ENCODE results near the gene TTC33. TPM values are rescaled to one million over a fixed set of nuclear protein-coding genes. Genes with fewer than 3 reads are reported as not detected.
"Not testable (repeated sequence)": the region's sequence is repeated elsewhere in the genome, so short reads cannot be mapped to it uniquely, and the experiment has no call there.

The TTC33 gene
- total and polyA plus RNA-seq, 10 donors, result 4.3 to 17.9 (median 13.7) TPM

DNA sequence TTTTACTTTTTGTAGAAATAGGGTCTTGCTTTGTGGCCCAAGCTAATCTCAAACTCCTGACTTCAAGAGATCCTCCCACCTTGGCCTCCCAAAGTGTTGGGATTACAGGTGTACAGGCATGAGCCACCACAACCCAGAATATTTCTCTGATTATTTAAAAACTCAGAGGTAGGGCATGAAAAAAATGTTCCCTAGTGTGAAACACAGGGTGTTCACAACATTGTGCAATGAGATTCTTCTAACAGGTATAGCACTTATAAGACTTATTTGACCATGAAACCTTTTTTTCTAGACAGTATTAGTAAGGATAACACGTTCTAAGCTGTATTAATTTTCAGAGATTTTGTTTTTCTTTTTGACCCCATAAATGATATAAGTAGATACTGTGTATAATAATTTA, 89.1 kb downstream of the TTC33 start:
- H3K4me3 ChIP-seq, result no peak overlapping the region
- TF ChIP-seq, protein P1, sequence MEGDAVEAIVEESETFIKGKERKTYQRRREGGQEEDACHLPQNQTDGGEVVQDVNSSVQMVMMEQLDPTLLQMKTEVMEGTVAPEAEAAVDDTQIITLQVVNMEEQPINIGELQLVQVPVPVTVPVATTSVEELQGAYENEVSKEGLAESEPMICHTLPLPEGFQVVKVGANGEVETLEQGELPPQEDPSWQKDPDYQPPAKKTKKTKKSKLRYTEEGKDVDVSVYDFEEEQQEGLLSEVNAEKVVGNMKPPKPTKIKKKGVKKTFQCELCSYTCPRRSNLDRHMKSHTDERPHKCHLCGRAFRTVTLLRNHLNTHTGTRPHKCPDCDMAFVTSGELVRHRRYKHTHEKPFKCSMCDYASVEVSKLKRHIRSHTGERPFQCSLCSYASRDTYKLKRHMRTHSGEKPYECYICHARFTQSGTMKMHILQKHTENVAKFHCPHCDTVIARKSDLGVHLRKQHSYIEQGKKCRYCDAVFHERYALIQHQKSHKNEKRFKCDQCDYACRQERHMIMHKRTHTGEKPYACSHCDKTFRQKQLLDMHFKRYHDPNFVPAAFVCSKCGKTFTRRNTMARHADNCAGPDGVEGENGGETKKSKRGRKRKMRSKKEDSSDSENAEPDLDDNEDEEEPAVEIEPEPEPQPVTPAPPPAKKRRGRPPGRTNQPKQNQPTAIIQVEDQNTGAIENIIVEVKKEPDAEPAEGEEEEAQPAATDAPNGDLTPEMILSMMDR (IDR thresholded peaks at IDR 0.05 in 8 of 11, conservative IDR thresholded peaks at IDR 0.05 in 3 of 11), result no peak
- TF ChIP-seq POLR2AphosphoS5 (IDR thresholded peaks at IDR 0.05) (no peak), POLR2A (IDR thresholded peaks at IDR 0.05) (no peak)
- H3K9me3 ChIP-seq, result no peaks in the 10 kb centered on the region
- no peaks in the 10 kb centered on the region for H3K27me3 ChIP-seq (replicated peaks in 1 of 7)
- 71 to 83% (median 75%) methylated on average over 1 of the region's 1 CpG for WGBS, 5 donors
- intact Hi-C loops (cut with DNase I; ENCODE audit: low total_unique reads), result no loop called here
- peaks cover 0 to 21% (median 9%) of the 10 kb centered on the region in 6 donors for H3K4me1 ChIP-seq
- H3K27ac ChIP-seq, result no peak overlapping the region
- no peak for DNase-seq
- H3K36me3 ChIP-seq, result no peaks in the 10 kb centered on the region

DNA sequence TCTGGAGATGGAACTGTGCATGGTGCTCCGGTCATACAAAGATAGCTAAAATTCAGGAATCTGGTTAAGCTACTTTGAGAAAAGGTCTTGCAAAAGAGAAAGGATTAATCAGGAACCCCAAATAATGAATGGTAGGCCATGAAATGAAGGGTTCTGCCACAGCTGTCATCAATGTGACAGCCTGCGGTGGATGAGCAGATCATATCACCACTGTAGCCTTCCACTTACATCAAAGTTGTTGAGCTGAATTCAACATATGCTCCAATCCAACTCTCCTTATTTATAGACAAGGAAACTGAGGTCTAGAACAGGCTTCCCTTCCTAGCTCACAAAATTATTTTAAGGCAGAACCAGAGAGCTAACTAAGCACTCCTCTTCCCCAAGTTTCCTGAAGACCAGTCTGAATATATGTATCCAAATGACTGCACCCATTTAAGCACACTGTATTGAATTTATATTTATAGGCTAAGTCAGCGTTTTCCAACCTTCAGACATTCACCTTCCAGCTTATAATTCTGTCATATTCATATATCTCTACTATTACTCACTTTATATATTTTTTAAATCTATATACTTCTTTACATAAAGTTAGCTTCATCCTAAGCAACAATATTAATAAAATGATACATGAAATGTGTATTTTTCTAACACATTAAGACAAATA, 90.0 kb downstream of the TTC33 start:
- TF ChIP-seq POLR2A (IDR thresholded peaks at IDR 0.05) (no peak), POLR2AphosphoS5 (IDR thresholded peaks at IDR 0.05) (no peak)
- TF ChIP-seq, protein P1 (IDR thresholded peaks at IDR 0.05 in 8 of 11, conservative IDR thresholded peaks at IDR 0.05 in 3 of 11), result no peak
- peaks cover 0 to 16% (median 9%) of the 10 kb centered on the region in 6 donors for H3K4me1 ChIP-seq
- WGBS, 5 donors, result 69 to 89% (median 86%) methylated on average over 3 of the region's 3 CpGs
- no peaks in the 10 kb centered on the region for H3K36me3 ChIP-seq
- no peaks in the 10 kb centered on the region for H3K27me3 ChIP-seq (replicated peaks in 1 of 7)
- intact Hi-C loops (cut with DNase I; ENCODE audit: low total_unique reads), result no loop called here
- H3K4me3 ChIP-seq, result no peak overlapping the region
- no peak for DNase-seq
- H3K27ac ChIP-seq, result no peak overlapping the region
- no peaks in the 10 kb centered on the region for H3K9me3 ChIP-seq

DNA sequence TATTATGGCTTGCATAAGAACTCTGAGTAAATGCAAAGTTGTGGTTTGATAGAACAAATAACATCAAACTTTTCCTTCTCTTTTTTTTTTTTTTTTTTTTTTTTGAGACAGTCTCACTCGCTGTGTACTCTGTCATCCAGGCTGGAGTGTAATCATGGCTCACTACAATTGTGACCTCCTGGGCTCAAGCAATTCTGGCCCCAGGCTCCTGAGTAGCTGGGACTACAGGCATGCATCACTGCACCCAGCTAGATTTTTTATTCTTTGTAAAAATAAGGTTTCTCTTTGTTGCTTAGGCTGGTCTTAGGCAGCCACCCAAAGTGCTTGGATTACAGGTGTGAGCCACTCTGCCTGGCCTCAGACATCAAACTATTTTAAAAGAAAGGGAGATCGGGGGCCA, 95.0 kb downstream of the TTC33 start:
- no peak for TF ChIP-seq POLR2A (IDR thresholded peaks at IDR 0.05)
- TF ChIP-seq, protein P1 (IDR thresholded peaks at IDR 0.05 in 8 of 11, conservative IDR thresholded peaks at IDR 0.05 in 3 of 11), result no peak
- no peak for TF ChIP-seq POLR2AphosphoS5 (IDR thresholded peaks at IDR 0.05)
- H3K36me3 ChIP-seq, result no peaks in the 10 kb centered on the region
- no peaks in the 10 kb centered on the region for H3K27me3 ChIP-seq (replicated peaks in 1 of 7)
- no peaks in the 10 kb centered on the region for H3K4me1 ChIP-seq
- no peaks in the 10 kb centered on the region for H3K9me3 ChIP-seq
- H3K27ac ChIP-seq, result no peak overlapping the region
- 74 to 95% (median 80%) methylated on average over 2 of the region's 2 CpGs for WGBS, 5 donors
- DNase-seq, result no peak
- intact Hi-C loops (cut with DNase I; ENCODE audit: low total_unique reads), result no loop called here
- H3K4me3 ChIP-seq, result no peak overlapping the region

DNA sequence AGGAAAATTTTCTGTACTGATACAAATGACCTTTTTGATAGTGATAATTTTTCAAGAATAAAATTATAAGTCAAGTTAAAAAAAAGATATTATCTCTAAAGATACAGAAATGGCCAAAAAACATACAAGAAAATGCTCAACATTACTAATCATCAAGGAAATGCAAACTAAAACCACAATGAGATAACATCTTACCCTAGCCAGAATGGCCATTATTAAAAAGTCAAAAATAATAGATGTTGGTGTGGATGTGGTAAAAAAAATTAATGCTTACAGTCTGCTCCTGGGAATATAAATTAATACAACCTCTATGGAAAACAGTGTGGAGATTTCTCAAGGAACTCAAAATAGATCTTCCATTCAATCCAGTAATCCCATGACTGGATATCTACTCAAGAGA, 99.0 kb downstream of the TTC33 start:
- TF ChIP-seq POLR2AphosphoS5 (IDR thresholded peaks at IDR 0.05) (no peak), POLR2A (IDR thresholded peaks at IDR 0.05) (no peak)
- TF ChIP-seq, protein P1 (IDR thresholded peaks at IDR 0.05 in 8 of 11, conservative IDR thresholded peaks at IDR 0.05 in 3 of 11), result no peak
- intact Hi-C loops (cut with DNase I; ENCODE audit: low total_unique reads), result no loop called here

GRCh38 chr5:40656091-40656490, 99.7 kb downstream of the TTC33 start:
- H3K4me3 ChIP-seq; DNase-seq; H3K27ac ChIP-seq; H3K9me3 ChIP-seq; H3K36me3 ChIP-seq; H3K27me3 ChIP-seq (replicated peaks in 1 of 7); intact Hi-C loops (cut with DNase I; ENCODE audit: low total_unique reads): not testable (repeated sequence)
- H3K4me1 ChIP-seq, result peaks cover 0 to 38% (median 13%) of the 10 kb centered on the region in 6 donors

More for the DNA sequence above, 99.0 kb downstream of the TTC33 start:
- Histone ChIP-seq H3K36me3 (no peaks in the 10 kb centered on the region), H3K9me3 (no peaks in the 10 kb centered on the region), H3K4me3 (no peak overlapping the region), H3K4me1 (peaks cover 0 to 38% (median 13%) of the 10 kb centered on the region in 6 donors), H3K27ac (no peak overlapping the region), H3K27me3 (replicated peaks in 1 of 7) (no peaks in the 10 kb centered on the region)
- DNase-seq, result no peak

Data from spleen (tissue), 11 donors.